IMR-90 (cell line): Measurements from ENCODE around the gene ARHGEF37. TPM values are rescaled to one million over a fixed set of nuclear protein-coding genes. Genes with fewer than 3 reads are reported as not detected.

Experiments used
- ATAC-seq: fragments of 200-7000 bp; cut with Tn5 transposase; 2 replicates; pipeline ENCODE4 v1.9.1; 2020; ENCODE audit warnings: low read depth, mild to moderate bottlenecking, moderate library complexity
- BruUV-seq: library from RNA; stranded (reverse); fragments of 400-500 nt; replicated peaks from 2 replicates; lab custom pipeline; 2021; lab: Mats Ljungman, UMichigan
- CTCF ChIA-PET: fragments of 300-600 bp; formaldehyde crosslinking; extraction: SDS; loops from one replicate; lab custom pipeline; 2021; ENCODE audit warnings: antibody characterized with exemption; lab: Yijun Ruan, JAX
- POLR2A ChIA-PET: fragments of 300-600 bp; sonication (Branson Sonifier 250); formaldehyde crosslinking; loops from one replicate; lab custom pipeline; 2022; ENCODE audit warnings: antibody characterized with exemption; ENCODE audit not compliant: unreplicated experiment; lab: Charles Lee
- DNase-seq: peaks from one replicate; pipeline ENCODE4 v3.0.0; 2013
- H2AFZ ChIP-seq: replicated peaks from 2 replicates; pipeline ENCODE3; 2013; ENCODE audit warnings: low read length, mild to moderate bottlenecking; ENCODE audit not compliant: poor library complexity
- H2AK5ac ChIP-seq: 2 replicates; pipeline ENCODE4 v1.6.1; 2013; ENCODE audit warnings: low read depth, low read length, inconsistent platforms
- H2AK9ac ChIP-seq: replicated peaks from 2 replicates; pipeline ENCODE3; 2013; ENCODE audit warnings: mild to moderate bottlenecking, low read depth, low read length, moderate library complexity; ENCODE audit not compliant: poor library complexity
- H2BK120ac ChIP-seq: 2 replicates; pipeline ENCODE4 v1.6.1; 2013; ENCODE audit warnings: low read depth, low read length, inconsistent platforms
- H2BK15ac ChIP-seq: 3 replicates; pipeline ENCODE4 v1.6.1; 2013; ENCODE audit warnings: low read depth, low read length, inconsistent platforms
- H2BK20ac ChIP-seq: 2 replicates; pipeline ENCODE4 v1.6.1; 2013; ENCODE audit warnings: low read depth, mild to moderate bottlenecking, inconsistent platforms, low read length, moderate library complexity
- H2BK5ac ChIP-seq: 2 replicates; pipeline ENCODE4 v1.6.1; 2013; ENCODE audit warnings: mild to moderate bottlenecking, low read depth, low read length, inconsistent platforms; ENCODE audit not compliant: poor library complexity, severe bottlenecking
- H3K14ac ChIP-seq: replicated peaks from 2 replicates; pipeline ENCODE4 v1.6.1; 2013; ENCODE audit warnings: low read depth, low read length, inconsistent platforms
- H3K18ac ChIP-seq: 2 replicates; pipeline ENCODE4 v1.6.1; 2013; ENCODE audit warnings: low read depth, low read length, control low read depth
- H3K23ac ChIP-seq: 2 replicates; pipeline ENCODE4 v1.6.1; 2013; ENCODE audit warnings: low read depth, low read length, inconsistent platforms
- H3K27ac ChIP-seq: 2 replicates; pipeline ENCODE4 v1.5.1; 2013; ENCODE audit warnings: mild to moderate bottlenecking, control low read depth, low read length; ENCODE audit not compliant: insufficient read depth
- H3K27me3 ChIP-seq: 2 replicates; pipeline ENCODE4 v1.6.1; 2013; ENCODE audit warnings: low read length; ENCODE audit not compliant: control insufficient read depth, insufficient read depth
- H3K36me3 ChIP-seq: 2 replicates; pipeline ENCODE4 v1.6.1; 2013; ENCODE audit warnings: low read length, mixed read lengths; ENCODE audit not compliant: control insufficient read depth, insufficient read depth
- H3K4ac ChIP-seq: 2 replicates; pipeline ENCODE4 v1.6.1; 2013; ENCODE audit warnings: low read depth, low read length, inconsistent platforms
- H3K4me1 ChIP-seq: 2 replicates; pipeline ENCODE4 v1.6.1; 2013; ENCODE audit warnings: low read length, mixed read lengths; ENCODE audit not compliant: control insufficient read depth, insufficient read depth
- H3K4me2 ChIP-seq: 2 replicates; pipeline ENCODE4 v1.6.1; 2013; ENCODE audit warnings: low read depth, mild to moderate bottlenecking, control low read depth, low read length, moderate library complexity
- H3K4me3 ChIP-seq: 2 replicates; pipeline ENCODE4 v1.5.1; 2013; ENCODE audit warnings: low read depth, mild to moderate bottlenecking, control low read depth, low read length, moderate library complexity; ENCODE audit not compliant: insufficient read depth
- H3K56ac ChIP-seq: 2 replicates; pipeline ENCODE4 v1.6.1; 2013; ENCODE audit warnings: low read length, inconsistent platforms; ENCODE audit not compliant: insufficient read depth; ENCODE audit errors: extremely low read depth
- H3K79me1 ChIP-seq, 2 experiments: 2 replicates each; pipeline ENCODE4 v1.6.1; 2013; ENCODE audit warnings: low read length in 2 of 2, inconsistent platforms in 1 of 2, low read depth in 1 of 2
- H3K9ac ChIP-seq: 2 replicates; pipeline ENCODE4 v1.6.1; 2013; ENCODE audit warnings: low read depth, low read length, control low read depth
- H3K9me1 ChIP-seq: 2 replicates; pipeline ENCODE4 v1.6.1; 2013; ENCODE audit warnings: low read length, inconsistent platforms; ENCODE audit not compliant: insufficient read depth
- H3K9me3 ChIP-seq: 2 replicates; pipeline ENCODE4 v1.6.1; 2013; ENCODE audit warnings: low read length; ENCODE audit not compliant: control insufficient read depth, insufficient read depth
- H4K20me1 ChIP-seq: 2 replicates; pipeline ENCODE4 v1.6.1; 2013; ENCODE audit warnings: low read length, inconsistent platforms; ENCODE audit not compliant: insufficient read depth
- H4K5ac ChIP-seq: 2 replicates; pipeline ENCODE4 v1.6.1; 2013; ENCODE audit warnings: mild to moderate bottlenecking, low read depth, low read length, control low read depth
- H4K8ac ChIP-seq, 2 experiments: 2 replicates each; pipeline ENCODE4 v1.6.1; 2013; ENCODE audit warnings: low read depth in 2 of 2, low read length in 2 of 2, control low read depth in 1 of 2, inconsistent platforms in 1 of 2
- H4K91ac ChIP-seq: 2 replicates; pipeline ENCODE4 v1.6.1; 2013; ENCODE audit warnings: low read depth, low read length, inconsistent platforms; ENCODE audit not compliant: insufficient read depth
- MXI1 ChIP-seq: IDR thresholded peaks from 2 replicates; pipeline ENCODE4 v1.6.1; 2012; ENCODE audit warnings: low read depth, mild to moderate bottlenecking, low read length, moderate library complexity, borderline replicate concordance
- WGBS, 2 experiments: methylation state at CpG; one replicate each; pipeline versions ENCODE4 v1.1.5 to v1.1.7; 2013; ENCODE audit warnings: missing lambda C conversion rate in 2 of 2; ENCODE audit not compliant: insufficient read length in 1 of 2; ENCODE audit errors: extremely low coverage in 2 of 2; 5-methylcytosine and 5-hydroxymethylcytosine counted together
- dilution Hi-C: fragments of 300-500 bp; cut with HindIII; formaldehyde crosslinking; loops from one replicate; pipeline ENCODE4 v1.14.3; 2018; ENCODE audit warnings: low sequenced_read_pairs; ENCODE audit not compliant: unreplicated experiment
- in situ Hi-C: fragments of 300-500 bp; cut with MboI; formaldehyde crosslinking; loops from 3 replicates; pipeline ENCODE4 v1.14.3; 2019; ENCODE audit warnings: low sequenced_read_pairs, inconsistent platforms, mixed read lengths
- intact Hi-C: fragments of 100-400 bp; cut with micrococcal nuclease; formaldehyde crosslinking; loops from 2 replicates; pipeline ENCODE4 v1.10.0; 2022
- microRNA-seq, 2 experiments: library from miRNA; stranded (forward) in 1 of 2; unstranded in 1 of 2; fragments of 10-50 nt in 1 of 2; fragments of <30 nt in 1 of 2; gene quantifications in 1 of 2; microRNA quantifications in 1 of 2; one replicate each; pipeline versions ENCODE3 to v1.1.0; 2013 to 2020; ENCODE audit not compliant: insufficient read depth in 1 of 2, insufficient read length in 1 of 2, unreplicated experiment in 1 of 2
- polyA plus RNA-seq, 3 experiments: library from polyadenylated mRNA; depleted of rRNA; stranded (reverse); fragments of >200 nt; gene quantifications; 2 replicates each; pipeline ENCODE4 v1.2.3, GENCODE V29; 2012; ENCODE audit warnings: low replicate concordance in 1 of 3
- small RNA-seq, 5 experiments: library from RNA; depleted of rRNA; stranded (forward); fragments of <200 nt; gene quantifications; one replicate each; pipeline ENCODE3, GENCODE V24; 2012
- total RNA-seq: library from RNA; depleted of rRNA; stranded (reverse); fragments of >200 nt; gene quantifications from 2 replicates; pipeline ENCODE4 v1.2.3, GENCODE V29; 2012; rRNA removed

The ARHGEF37 gene
- total and polyA plus RNA-seq, 2 of the 4 experiments (the other 2 are of a cell fraction): 0.39 to 0.54 TPM

DNA sequence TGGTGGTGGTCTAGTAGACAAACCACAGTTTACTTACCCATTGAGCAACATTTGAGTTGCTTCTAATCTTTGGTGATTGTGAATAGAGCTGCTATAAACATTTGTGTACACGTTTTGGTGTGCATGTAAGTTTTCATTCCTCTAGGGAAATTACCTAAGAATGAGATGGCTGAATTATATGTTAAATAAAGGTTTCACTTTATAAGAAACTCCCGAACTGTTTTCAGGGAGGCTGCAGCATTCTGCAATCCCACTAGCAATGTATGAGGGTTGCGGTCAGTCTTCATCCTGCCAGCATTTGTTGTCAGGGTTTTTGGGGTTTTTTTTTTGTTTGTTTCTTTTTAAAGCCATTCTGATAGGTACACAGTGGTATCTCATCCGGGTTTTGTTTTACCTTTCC is 103.1 kb downstream of the ARHGEF37 start:
- H4K20me1 ChIP-seq: no peaks in the 10 kb centered on the region
- no TSS peak for BruUV-seq
- H3K79me1 ChIP-seq: no peaks in the 10 kb centered on the region
- CTCF ChIA-PET: no interaction called here
- POLR2A ChIA-PET: no interaction called here
- no peak overlapping the region for H2AK9ac ChIP-seq
- H2BK120ac ChIP-seq: no peak overlapping the region
- no peak overlapping the region for H3K56ac ChIP-seq
- H2BK20ac ChIP-seq: no peak overlapping the region
- H3K4ac ChIP-seq: no peak overlapping the region
- H3K27me3 ChIP-seq: peaks cover 66% of the 10 kb centered on the region
- no peak for TF ChIP-seq MXI1
- intact Hi-C loops: no loop called here
- dilution Hi-C loops: no loop called here
- H3K4me2 ChIP-seq: no peak overlapping the region
- no peaks in the 10 kb centered on the region for H3K9me3 ChIP-seq
- ATAC-seq: no peak
- no peak overlapping the region for H3K4me3 ChIP-seq
- no peak overlapping the region for H3K9ac ChIP-seq
- no peak overlapping the region for H2AK5ac ChIP-seq
- no peak for DNase-seq
- H3K9me1 ChIP-seq: no peaks in the 10 kb centered on the region
- H3K18ac ChIP-seq: no peak overlapping the region
- H3K4me1 ChIP-seq: no peaks in the 10 kb centered on the region
- H4K91ac ChIP-seq: no peak overlapping the region
- H3K23ac ChIP-seq: no peak overlapping the region
- H4K8ac ChIP-seq: no peak overlapping the region
- no peak overlapping the region for H3K14ac ChIP-seq
- no CpG with 5 or more reads among the region's 4 CpGs for WGBS, 2 experiments
- no peaks in the 10 kb centered on the region for H3K36me3 ChIP-seq
- H4K5ac ChIP-seq: no peak overlapping the region
- no peak overlapping the region for H2AFZ ChIP-seq
- H3K27ac ChIP-seq: no peak overlapping the region
- in situ Hi-C loops: no loop called here
- H2BK5ac ChIP-seq: no peak overlapping the region
- no peak overlapping the region for H2BK15ac ChIP-seq

Small RNA genes within 50 kb of the gene (microRNA-seq; reads per million reads assigned to microRNA genes)
- gene RNU6-588P (ENCODE audit: insufficient read depth, insufficient read length): not detected

Small RNA genes within 50 kb of the gene (small RNA-seq; reads per million reads assigned to genes)
- 0 to 0.60 (median 0) reads per million in 5 experiments for gene RNU6-588P

Other genes with a start within 250 kb of the ARHGEF37 start
- 18.1 and 30.3 TPM in 2 replicates for gene GRPEL2, start 236.0 kb upstream of the ARHGEF37 start, total RNA-seq
- 4.8 and 6.2 TPM in 2 replicates for gene GRPEL2, start 236.0 kb upstream of the ARHGEF37 start, polyA plus RNA-seq (2012; rRNA removed)
- gene PCYOX1L, start 223.5 kb upstream of the ARHGEF37 start, total RNA-seq: 5.8 and 7.0 TPM in 2 replicates
- 14.3 and 16.3 TPM in 2 replicates for gene PCYOX1L, start 223.5 kb upstream of the ARHGEF37 start, polyA plus RNA-seq (2012; rRNA removed)
- gene IL17B, start 202.2 kb upstream of the ARHGEF37 start, total RNA-seq: 0.28 TPM in 1 of 2 replicates, not detected in the other
- gene IL17B, start 202.2 kb upstream of the ARHGEF37 start, polyA plus RNA-seq (2012; rRNA removed): 0.31 and 0.86 TPM in 2 replicates
- gene CSNK1A1, start 30.1 kb upstream of the ARHGEF37 start, total RNA-seq: 419 and 573 TPM in 2 replicates
- gene CSNK1A1, start 30.1 kb upstream of the ARHGEF37 start, polyA plus RNA-seq (2012; rRNA removed): 112 and 140 TPM in 2 replicates
- under 0.01 and 0.18 TPM in 2 replicates for gene PPARGC1B, start 148.8 kb downstream of the ARHGEF37 start, total RNA-seq
- gene PPARGC1B, start 148.8 kb downstream of the ARHGEF37 start, polyA plus RNA-seq (2012; rRNA removed): 0.10 and 0.27 TPM in 2 replicates